SK-N-DZ (cell line): ENCODE measurements around the gene SLC37A1.

Experiments
- DNase-seq: peaks from one replicate; pipeline ENCODE4 v3.0.0-alpha.2; 2015; ENCODE audit warnings: low spot score

Gene SLC37A1

GRCh38 chr21:42560517-42561179, 47.0 kb downstream of the SLC37A1 start:
- no peak for DNase-seq

GRCh38 chr21:42561762-42562650, 48.4 kb downstream of the SLC37A1 start:
- no peak for DNase-seq

GRCh38 chr21:42562816-42563215, 49.2 kb downstream of the SLC37A1 start:
- DNase-seq: no peak

GRCh38 chr21:42563261-42563660, 49.6 kb downstream of the SLC37A1 start:
- no peak for DNase-seq

- no peak for DNase-seq
These were observed 50.0 kb downstream of the SLC37A1 start for GRCh38 chr21:42563686-42564085.

GRCh38 chr21:42564561-42564971, 50.9 kb downstream of the SLC37A1 start:
- no peak for DNase-seq

GRCh38 chr21:42565206-42565810, 51.7 kb downstream of the SLC37A1 start:
- no peak for DNase-seq

- DNase-seq: no peak
These were observed 52.4 kb downstream of the SLC37A1 start for GRCh38 chr21:42565886-42566523.

- DNase-seq: no peak
These were observed 53.0 kb downstream of the SLC37A1 start for GRCh38 chr21:42566524-42567213.

- no peak for DNase-seq
These were observed 53.5 kb downstream of the SLC37A1 start for GRCh38 chr21:42567214-42567555.

GRCh38 chr21:42567861-42568260, 54.2 kb downstream of the SLC37A1 start:
- no peak for DNase-seq

- DNase-seq: no peak
These were observed 54.7 kb downstream of the SLC37A1 start for GRCh38 chr21:42568376-42568775.

- DNase-seq: no peak
These were observed 55.4 kb downstream of the SLC37A1 start for GRCh38 chr21:42568866-42569731.

GRCh38 chr21:42569732-42570301, 56.2 kb downstream of the SLC37A1 start:
- no peak for DNase-seq

- no peak for DNase-seq
These were observed 56.7 kb downstream of the SLC37A1 start for GRCh38 chr21:42570362-42570761.

- peak; percentile 51 for DNase-seq
These were observed 57.3 kb downstream of the SLC37A1 start for GRCh38 chr21:42570841-42571387.

- no peak for DNase-seq
These were observed 57.9 kb downstream of the SLC37A1 start for GRCh38 chr21:42571391-42572150.

- DNase-seq: no peak
These were observed 59.3 kb downstream of the SLC37A1 start for GRCh38 chr21:42572906-42573495.
